ENCODE measurements around the gene LDB2. TPM values are rescaled to one million over a fixed set of nuclear protein-coding genes. Genes with fewer than 3 reads are reported as not detected.
"Not testable (repeated sequence)": the region's sequence is repeated elsewhere in the genome, so short reads cannot be mapped to it uniquely, and the experiment has no call there.

The LDB2 gene
- total RNA-seq, 4 donors from 2014 or later = 48.8 to 298 (median 152) TPM

GRCh38 chr4:16931339-16932305, 33.2 kb upstream of the LDB2 start:
- Histone ChIP-seq H3K36me3 (no peaks in the 10 kb centered on the region), H3K4me3 (no peak overlapping the region), H3K27me3 (no peaks in the 10 kb centered on the region), H3K4me1 (no peaks in the 10 kb centered on the region), H3K27ac (no peak overlapping the region), H3K9me3 (no peaks in the 10 kb centered on the region)
- intact Hi-C loops (cut with DNase I; ENCODE audit: low total_unique reads) = no loop called here
- no peak for DNase-seq
- no peak for TF ChIP-seq CTCF (IDR thresholded peaks at IDR 0.05)
- TF ChIP-seq POLR2A (IDR thresholded peaks at IDR 0.05) = no peak

- Histone ChIP-seq H3K4me1 (no peaks in the 10 kb centered on the region), H3K4me3 (no peak overlapping the region), H3K9me3 (no peaks in the 10 kb centered on the region), H3K36me3 (no peaks in the 10 kb centered on the region), H3K27me3 (no peaks in the 10 kb centered on the region), H3K27ac (no peak overlapping the region)
- no peak for TF ChIP-seq POLR2A (IDR thresholded peaks at IDR 0.05)
- no peak for TF ChIP-seq CTCF (IDR thresholded peaks at IDR 0.05)
- DNase-seq = no peak
- intact Hi-C loops (cut with DNase I; ENCODE audit: low total_unique reads) = no loop called here
Measured at GRCh38 chr4:16926214-16926613, 27.8 kb upstream of the LDB2 start.

- H3K27ac ChIP-seq; H3K36me3 ChIP-seq; H3K4me3 ChIP-seq; intact Hi-C loops (cut with DNase I; ENCODE audit: low total_unique reads); H3K27me3 ChIP-seq; H3K9me3 ChIP-seq; DNase-seq; H3K4me1 ChIP-seq: not testable (repeated sequence)
Measured at GRCh38 chr4:16918716-16919115, 20.3 kb upstream of the LDB2 start.

GRCh38 chr4:16916719-16917337, 18.4 kb upstream of the LDB2 start:
- intact Hi-C loops (cut with DNase I; ENCODE audit: low total_unique reads) = no loop called here

GRCh38 chr4:16916031-16916430, 17.6 kb upstream of the LDB2 start:
- DNase-seq = no peak
- intact Hi-C loops (cut with DNase I; ENCODE audit: low total_unique reads) = no loop called here
- no peak for TF ChIP-seq CTCF (IDR thresholded peaks at IDR 0.05)
- TF ChIP-seq POLR2A (IDR thresholded peaks at IDR 0.05) = no peak
- Histone ChIP-seq H3K27me3 (no peaks in the 10 kb centered on the region), H3K4me1 (no peaks in the 10 kb centered on the region), H3K27ac (no peak overlapping the region), H3K36me3 (no peaks in the 10 kb centered on the region), H3K4me3 (no peak overlapping the region), H3K9me3 (no peaks in the 10 kb centered on the region)

More at GRCh38 chr4:16916719-16917337, 18.4 kb upstream of the LDB2 start:
- Histone ChIP-seq H3K4me3 (no peak overlapping the region), H3K36me3 (no peaks in the 10 kb centered on the region), H3K4me1 (no peaks in the 10 kb centered on the region), H3K27me3 (no peaks in the 10 kb centered on the region), H3K27ac (no peak overlapping the region), H3K9me3 (no peaks in the 10 kb centered on the region)
- TF ChIP-seq CTCF (IDR thresholded peaks at IDR 0.05) (peak; percentile 36 to 62 (median 54)), POLR2A (IDR thresholded peaks at IDR 0.05) (no peak)
- DNase-seq = no peak

Data from uterus (tissue), 4 donors.